Renal pelvis (tissue), 4 donors: ENCODE data around the gene HOXC9. TPM values are rescaled to one million over a fixed set of nuclear protein-coding genes. Genes with fewer than 3 reads are reported as not detected.

Experiments
- DNase-seq: peaks from one replicate; pipeline ENCODE4 v3.0.0-alpha.2; 2013
- polyA plus RNA-seq, 3 donors: library from polyadenylated mRNA; unstranded; fragments of 120-200 nt; gene quantifications; one replicate each; pipeline ENCODE4 v1.2.1, GENCODE V29; 2013; ENCODE audit not compliant: insufficient read length in 3 of 3

HOXC9 gene
- polyA plus RNA-seq, 3 donors: 22.4 to 29.8 (median 25.7) TPM

DNA sequence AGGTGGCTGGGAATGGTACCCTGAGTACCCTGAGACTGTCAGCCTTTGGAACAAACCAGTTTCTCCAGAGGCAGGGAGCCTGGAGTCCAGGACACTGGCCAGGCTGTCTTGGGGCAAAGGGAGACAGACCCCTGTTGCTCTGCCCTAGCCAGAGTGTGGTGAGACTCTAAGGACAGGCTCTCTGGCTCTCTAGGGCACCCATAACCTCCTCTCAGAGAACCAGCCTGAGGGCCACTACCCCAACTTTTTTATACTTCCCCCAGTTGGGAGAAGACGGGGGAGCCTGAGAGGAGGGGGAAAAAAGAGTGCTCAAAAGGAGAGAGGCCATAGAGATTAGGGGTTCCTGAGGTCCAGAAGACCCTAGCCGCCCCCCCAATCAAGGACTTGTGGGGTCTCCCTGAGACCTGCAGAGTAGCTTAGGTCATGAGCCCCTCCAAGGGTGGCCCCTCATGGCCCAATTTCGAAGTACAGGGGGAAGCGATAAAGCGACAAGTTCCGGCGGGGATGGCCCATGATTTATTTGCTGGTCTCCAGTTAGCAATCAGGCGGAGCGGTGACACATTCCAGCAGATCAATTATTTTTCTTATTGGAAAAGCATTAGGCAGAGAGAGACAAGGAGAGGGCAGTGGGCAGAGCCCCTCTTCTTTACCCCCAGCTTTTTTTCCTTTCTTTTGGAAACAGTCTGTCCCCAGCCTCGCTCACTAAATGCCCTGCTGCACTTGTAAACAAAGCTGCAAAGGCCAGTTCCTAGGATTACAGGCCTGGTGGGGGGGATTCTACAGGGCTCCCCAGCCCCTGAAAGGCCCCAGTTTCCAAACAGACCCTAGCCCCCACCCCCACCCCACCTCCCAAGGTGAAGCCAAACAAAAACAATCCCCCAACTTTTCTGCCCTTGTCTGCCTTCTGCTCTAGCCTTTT, 10.4 kb downstream of the HOXC9 start:
- no peak for DNase-seq

DNA sequence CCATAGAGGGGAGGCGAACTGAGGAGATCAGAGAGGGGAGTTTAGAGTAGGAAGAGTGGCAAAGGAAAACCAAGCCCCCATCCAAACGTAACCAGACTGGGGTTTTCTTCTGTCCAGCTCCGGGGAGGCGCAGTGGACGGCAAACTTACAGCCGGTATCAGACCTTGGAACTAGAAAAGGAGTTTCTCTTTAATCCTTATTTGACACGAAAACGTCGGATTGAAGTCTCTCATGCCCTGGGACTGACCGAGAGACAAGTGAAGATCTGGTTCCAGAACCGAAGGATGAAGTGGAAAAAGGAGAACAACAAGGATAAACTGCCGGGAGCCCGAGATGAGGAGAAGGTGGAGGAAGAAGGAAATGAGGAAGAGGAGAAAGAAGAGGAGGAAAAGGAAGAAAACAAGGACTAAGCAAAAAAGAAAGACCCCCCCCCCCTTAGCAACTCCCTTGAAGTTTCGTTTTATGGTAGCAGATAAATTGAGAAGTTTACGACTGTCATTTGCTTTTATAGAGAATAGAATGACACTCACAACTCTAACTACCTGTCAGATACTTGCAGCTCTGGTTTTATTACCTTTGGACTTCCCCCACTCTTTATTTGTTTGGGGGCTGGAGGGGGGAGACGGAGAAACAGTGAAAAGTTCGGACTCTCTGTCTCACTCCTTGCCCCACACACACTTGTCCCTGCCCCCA, 11.2 kb downstream of the HOXC9 start:
- no peak for DNase-seq

DNA sequence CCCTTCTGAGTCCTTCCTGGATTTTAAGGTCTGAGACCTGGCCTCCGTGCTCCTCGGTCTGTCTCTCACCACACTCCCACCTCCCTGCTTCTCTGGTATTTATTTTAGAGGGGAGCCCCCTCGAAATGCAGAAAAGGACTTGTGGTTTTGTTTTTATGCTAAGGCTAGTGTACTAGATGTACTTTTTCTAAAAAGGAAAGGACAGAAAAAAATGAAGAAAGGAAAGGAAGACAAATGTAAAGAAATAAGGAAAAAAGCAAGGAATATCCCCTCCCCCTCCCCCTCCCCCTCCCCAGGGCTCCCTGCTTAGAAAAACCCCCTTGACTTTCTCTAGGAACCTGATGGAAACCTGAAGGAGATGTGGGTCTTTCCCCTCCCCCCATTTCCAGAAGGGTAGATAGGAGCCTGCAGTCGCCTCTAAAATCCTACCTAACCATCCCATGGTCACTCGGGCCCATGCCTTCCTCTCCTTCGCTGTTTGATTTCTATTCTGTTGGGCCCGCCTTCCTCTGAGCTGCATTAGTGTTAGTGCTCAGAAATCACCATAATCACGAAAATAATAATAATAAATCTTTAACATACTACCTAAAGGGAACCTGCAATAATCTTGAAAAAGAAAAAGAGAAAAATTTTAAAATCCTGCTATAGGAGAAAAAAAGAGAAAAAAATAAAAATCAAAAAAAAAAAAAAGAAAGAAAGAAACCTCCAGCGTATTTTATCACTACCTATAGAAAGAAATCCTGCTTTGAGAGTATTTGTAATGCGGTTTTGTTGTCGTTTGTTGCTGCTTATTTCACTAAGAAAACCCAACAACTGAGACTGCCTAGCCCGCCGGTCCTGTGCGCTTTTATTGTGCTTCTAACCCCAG, 11.9 kb downstream of the HOXC9 start:
- no peak for DNase-seq

DNA sequence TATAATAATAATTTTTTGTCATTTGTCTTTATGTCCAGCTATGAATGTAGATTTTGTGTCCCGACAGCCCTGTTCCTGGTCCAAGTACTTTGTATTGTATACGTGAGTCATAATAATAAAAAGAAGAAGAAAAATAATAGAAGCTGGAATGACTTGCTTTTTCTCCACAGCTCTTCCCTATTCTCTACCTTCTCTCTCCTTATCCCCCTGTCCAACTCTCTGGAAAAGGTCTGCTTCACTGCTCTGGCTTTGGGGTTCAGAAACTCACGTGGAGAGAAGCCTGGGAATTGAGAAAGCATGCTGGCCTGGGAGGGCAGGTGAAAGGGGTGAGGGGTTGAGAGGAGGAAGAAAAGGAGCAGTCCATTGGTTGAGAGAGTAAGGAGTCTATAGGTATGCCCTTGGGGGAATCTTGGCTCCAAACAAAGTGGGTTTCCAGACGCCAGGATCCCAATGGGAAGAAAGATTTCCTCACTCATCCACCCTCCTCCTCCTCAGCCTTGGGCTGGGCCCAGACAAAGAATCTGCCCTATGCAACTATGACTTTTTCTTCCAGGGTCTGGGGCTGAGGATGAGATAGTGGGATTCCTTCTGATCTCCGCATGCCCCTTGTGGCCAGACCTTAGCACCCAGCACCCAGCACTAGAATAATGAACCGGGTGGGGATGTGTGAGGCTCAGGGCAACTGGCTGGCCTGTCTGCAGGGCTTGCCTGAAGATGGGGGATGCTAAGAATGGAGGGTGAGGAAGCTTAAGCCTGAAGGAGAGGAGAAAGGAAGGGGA, 12.9 kb downstream of the HOXC9 start:
- DNase-seq: no peak

DNA sequence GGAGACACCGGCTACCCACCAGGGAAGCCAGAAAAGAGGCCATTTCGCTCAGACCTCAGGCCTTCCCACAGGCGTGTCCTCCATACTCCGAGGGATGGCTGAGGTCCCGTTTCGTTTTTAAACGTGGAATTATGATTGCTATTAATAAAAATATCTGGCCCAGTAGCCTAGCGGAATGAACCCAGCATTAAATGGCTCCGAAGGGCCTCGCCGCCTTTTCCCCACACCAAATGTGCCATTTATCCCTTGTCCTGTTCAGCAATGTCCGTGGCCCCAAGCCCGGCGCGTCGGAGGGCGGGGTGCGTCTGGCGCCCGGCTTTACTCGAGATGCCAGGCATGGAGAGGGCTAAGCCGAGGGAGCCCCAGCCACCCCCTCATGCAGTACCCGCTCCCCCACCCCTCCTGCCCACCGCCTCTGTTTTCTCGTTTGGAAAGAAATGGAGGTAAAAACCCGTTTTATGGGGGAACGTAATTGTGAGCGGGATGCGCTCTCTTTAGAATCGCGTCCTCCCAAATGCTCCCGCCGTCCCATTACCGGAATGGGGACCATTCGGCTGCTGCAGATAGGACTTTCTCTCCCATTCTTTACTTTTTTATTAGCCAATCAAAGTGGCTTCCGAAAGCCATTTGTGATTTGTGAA, 14.5 kb downstream of the HOXC9 start:
- DNase-seq: no peak

DNA sequence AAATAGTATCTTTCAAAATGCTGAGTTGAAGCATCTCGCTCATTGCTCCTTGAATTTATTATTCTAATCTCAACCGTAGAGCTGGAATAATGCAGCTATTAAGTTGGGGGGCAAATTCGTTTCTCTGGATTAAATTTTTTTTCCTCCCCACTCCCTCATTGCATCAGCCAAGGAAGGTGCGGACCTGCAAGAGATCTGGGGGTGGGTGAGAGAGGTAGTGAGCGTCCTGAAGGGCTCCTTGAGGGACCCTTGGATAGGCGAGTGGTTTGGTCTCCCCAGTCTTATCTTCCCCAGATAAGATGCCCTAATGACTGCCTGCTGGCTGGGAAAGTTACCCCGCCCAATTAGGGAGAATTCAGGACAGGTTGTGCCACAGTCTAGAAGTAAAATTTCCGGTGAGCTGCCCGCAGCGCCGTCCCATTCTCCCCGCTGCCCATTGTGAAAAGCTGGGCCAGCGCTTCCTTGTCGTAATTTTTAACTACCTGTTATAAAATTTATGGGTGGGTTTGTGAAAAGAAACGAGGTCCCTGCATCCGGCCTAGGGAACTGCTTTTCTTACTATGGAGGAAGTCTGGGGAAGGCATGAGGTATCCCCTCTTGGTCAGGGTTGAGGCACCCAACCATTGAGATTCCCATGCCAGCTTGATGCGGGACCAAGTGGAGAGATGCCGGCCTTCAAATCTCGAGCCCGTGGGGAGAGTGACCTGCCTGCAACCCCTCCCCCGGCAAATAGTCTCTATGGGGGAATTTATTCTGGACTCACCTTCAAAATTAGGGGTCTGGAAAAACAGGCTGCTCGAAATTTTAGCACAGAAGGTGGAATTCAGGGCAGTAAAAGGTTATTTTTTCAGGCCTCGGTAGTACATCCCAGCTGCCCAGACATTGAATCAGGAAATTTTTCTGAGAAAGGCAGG, 15.3 kb downstream of the HOXC9 start:
- DNase-seq: no peak

DNA sequence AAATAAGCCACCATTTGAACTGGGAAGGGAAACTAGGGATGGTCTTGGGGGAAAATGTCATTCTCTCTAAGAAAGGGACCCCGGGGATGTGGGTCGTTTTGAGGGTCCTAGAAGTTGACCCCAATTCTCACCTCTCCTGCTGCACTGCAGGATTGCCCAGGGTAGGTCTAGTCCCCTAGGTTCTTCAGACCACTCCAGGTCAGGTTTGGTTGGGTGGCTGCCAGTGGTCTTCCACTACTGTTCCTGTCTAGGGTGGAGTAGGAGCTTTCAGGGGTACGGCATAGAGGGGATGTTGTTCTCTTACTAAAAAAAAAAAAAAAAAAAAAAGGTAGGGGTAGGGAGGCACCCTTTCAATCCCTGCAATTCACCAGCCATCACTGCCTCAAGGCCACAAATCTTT, 16.1 kb downstream of the HOXC9 start:
- DNase-seq: no peak

DNA sequence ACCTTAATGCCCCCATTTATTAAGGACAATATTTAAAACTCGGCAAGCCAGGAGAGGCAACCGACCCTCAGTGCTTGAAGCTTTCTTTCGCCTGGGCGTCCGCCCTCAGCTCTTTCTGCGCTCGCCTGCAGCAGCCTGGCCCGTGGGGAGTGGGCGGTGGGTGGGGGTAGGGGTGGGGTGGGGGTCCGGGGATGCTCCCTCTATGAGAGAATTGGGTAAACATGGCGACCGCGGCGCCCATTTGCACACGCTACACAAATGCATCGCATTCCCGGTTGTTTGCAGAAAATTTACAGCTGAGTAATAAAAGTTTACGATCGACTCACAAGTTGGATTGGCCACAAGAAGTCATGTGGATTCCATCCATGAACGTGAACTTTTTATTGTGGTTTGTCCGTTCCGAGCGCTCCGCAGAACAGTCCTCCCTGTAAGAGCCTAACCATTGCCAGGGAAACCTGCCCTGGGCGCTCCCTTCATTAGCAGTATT, 16.6 kb downstream of the HOXC9 start:
- peak; percentile 96 for DNase-seq

DNA sequence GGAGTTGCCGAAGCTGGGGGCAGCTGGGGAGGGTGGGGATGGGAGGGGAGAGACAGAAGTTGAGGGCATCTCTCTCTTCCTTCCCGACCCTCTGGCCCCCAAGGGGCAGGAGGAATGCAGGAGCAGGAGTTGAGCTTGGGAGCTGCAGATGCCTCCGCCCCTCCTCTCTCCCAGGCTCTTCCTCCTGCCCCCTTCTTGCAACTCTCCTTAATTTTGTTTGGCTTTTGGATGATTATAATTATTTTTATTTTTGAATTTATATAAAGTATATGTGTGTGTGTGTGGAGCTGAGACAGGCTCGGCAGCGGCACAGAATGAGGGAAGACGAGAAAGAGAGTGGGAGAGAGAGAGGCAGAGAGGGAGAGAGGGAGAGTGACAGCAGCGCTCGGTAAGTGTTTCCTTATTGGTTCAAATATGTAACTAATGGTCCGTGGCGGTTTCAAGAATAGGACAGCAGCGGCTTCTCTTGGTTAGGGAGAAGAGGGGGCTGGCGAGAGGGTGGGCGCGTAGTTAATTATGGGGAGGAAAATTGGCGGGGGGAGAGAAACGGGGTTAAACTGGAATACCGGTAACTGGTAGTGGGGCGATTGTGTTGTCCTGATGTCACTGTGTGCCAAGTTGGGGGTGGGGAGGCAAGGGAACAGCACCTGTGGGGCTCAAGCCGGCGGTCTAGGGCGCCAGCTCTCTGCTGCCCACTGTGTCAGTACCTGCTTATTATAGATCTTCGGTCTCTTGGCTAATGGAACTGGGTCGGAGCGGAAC, 17.2 kb downstream of the HOXC9 start:
- no peak for DNase-seq

DNA sequence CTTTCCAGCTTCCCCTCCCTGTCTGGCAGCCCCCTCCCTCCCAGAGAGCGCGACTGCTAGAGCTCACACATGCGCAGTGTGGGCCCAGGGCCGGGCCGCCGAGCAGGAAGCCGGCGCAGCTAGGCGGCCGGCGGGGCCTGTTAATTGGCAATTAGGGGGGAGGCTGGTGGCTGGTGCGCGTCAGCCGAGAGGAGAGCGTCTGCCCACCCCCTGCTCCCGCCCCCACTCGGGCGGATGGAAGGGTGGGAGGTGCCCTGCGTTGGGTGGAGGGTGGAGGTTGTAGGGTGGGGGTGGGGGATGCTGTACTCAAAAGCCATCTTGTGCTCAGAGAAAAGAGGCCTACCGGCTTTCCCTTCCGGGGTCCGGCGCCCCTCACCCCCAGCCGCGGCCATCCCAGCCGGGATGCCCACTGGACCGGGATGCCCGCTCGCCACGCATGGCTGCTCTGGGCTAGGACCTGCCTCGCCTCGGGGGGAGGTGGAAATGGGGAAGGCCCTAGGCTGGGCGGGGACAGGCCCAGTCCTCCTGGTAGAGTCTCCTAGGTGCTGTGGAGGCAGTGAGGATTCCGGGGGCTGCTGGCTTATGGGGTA, 18.0 kb downstream of the HOXC9 start:
- peak; percentile 91 for DNase-seq

DNA sequence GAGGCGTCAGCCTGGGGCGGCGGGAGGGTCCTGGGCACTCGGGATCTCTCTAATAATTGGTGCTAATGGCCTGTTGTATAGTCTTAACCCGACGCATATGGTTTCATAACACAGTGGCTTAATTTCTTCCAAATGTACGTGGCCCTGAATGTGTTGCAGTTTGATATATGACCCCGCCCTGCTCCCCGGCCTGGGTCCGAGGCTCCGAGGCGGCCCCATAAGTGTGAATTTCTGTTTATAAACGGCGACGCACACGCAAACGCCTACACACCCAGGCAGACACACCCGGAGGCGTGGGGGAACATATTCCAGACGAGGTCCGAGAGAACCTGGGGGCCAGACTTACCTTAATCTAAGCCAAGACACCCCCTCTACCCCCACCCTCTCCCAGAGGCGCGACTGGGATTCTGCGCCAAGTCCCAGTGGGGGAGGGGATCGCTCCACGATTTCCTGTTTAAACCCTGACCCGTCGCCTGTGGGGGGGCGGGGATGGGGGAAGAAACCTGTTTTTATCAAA, 18.6 kb downstream of the HOXC9 start:
- no peak for DNase-seq

DNA sequence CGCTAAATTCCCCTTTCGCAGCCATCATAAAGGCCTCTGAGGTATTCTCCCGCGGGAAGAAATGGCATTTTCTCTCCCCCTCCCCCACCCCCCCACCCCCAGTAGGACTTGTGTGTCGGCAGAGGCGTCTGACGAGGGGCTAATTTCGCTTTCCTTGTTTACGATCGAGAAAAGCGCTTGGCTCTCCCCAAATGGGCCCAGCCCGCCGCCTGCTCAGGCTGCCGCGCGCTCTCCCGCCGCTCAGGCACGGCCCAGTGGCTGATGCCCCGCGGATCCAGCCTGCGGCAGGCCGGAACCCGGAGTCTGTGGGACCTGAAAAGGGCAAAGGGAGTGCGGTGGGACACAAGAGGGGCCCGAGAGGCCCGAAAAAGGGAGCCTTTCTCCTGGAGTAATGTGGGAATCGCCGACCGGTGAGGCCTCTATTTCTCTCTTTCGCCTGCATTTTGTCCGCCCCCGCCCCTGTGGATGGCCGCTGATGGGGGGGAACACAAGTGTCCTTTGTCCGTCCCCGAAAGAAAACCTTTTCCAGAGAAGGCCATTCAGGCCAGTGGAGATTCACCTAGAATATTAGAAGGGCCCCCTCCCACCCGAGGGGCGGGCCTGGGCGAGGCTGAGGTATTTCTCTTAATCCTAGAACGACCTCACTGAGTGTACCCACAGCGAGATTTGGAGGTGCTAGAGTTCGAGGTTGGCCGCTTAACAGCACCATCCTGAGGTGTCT, 19.3 kb downstream of the HOXC9 start:
- no peak for DNase-seq

DNA sequence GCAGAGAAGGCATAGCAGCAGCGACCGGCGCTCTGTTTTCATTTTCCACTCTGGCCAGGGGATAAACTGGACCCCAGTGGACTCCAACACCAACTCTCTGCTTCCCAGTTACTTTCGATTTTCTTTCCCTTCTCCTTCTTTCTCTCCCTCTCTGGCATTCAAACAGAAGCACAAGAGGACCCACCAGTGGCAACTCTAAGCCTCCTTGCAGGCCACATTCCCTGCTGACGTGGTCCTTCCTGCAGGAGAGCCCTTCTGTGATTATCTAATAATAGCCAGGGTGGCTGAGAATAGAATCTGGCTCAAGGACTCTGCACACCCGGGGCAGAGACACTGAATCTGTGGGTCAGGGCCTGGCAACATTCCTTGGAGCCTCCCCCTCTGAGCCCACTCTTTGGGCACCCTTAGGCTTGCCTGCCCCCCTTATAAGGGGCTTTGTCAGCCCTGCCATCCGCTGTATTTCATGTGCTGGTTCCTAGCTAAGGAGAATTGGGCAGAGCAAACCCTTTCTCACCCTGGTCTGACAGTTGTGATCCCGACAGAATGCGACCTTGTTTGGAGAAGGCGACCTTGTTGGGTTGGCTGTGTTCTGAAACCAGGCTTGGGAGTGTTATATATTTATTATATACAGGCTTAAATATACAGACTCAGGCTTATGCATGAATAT, 20.1 kb downstream of the HOXC9 start:
- no peak for DNase-seq

DNA sequence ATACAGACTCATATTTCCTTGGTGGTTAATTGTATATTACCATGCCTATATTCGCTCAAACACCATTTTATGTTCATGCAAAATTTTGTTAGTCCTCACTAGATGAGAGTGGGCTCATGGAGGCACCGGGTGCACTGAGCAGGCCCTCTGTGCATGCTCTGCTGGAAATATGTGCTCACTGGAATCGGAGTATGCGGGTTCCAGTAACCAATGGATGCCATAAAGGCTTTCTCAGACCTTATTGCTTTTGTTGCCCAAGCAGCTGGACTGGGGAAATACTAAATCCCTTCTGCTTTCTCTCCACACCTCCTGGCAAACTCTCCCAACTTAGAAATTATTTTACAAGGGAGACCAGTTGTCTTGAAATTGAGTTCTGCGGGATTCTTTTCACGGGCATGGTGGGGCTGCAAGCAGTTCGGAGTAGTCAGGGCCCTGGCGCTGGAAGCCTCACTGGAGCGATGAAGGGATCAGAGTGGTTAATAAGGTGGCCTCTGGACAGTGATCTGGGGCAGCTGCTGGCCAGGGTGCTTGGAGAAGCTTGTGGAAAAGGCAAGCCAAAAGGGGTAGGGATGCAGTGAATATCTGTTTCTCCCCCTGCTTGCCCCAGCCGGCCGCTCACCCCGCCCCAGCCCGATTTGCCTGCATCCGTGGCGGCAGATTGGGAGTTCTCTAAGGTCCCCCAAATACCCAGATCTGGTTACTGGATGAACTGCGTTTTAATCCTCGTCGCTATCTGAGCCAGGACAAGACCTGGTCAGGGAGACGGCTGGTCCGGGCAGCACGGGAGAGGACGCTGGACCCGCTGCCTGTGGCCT, 20.8 kb downstream of the HOXC9 start:
- no peak for DNase-seq

DNA sequence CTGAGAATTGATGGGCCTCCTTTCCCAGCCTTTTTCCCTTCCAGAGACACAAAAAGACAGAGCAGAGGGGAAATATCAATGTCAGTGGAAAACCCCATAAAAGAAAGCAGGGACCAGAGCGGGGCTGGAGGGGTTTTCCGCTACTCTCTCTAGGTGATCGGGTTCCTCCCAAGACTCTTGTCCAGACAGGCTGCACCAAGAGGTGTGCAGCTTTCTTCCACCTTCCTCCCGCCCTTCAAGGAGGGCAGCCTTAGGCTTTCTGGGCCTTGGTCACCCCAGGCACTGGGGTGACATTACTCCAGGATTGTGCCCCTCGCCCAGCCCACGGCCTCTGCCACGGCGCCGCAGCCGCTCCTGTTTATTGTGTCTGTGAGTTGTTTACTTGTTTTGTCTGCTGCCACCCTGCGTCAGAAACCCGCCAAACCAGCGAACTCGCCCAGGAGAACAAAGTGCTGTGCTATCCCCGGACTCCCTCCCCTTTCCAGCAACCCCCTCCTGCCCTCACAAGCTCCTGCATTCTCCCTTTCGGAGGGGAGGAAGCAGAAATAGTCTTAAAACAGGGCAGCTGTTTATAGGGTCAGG, 21.6 kb downstream of the HOXC9 start:
- DNase-seq: no peak
